K562 (cell line): ENCODE data around the gene MCIDAS. TPM values are rescaled to one million over a fixed set of nuclear protein-coding genes. Genes with fewer than 3 reads are reported as not detected.
A peak's percentile ranks its signal among the peaks of the same experiment; 100 is the strongest.

Experiments
- CEBPZ ChIP-seq: fragments of 150-350 bp; IDR thresholded peaks from 2 replicates; pipeline ENCODE4 v1.6.1; 2014; ENCODE audit warnings: low read depth, mild to moderate bottlenecking, low read length, borderline replicate concordance
- COPS2 ChIP-seq: fragments of 450-650 bp; conservative IDR thresholded peaks from 2 replicates; pipeline ENCODE4 v1.6.1; 2016; ENCODE audit warnings: mild to moderate bottlenecking, moderate library complexity
- ELF1 ChIP-seq: fragments of 200-800 bp; sonication (Bioruptor generic); IDR thresholded peaks from 2 replicates; pipeline ENCODE4 v1.6.1; 2016; ENCODE audit warnings: missing genetic modification characterization, missing compliant biosample characterization
- GTF2A2 ChIP-seq: IDR thresholded peaks from 2 replicates; pipeline ENCODE4 v1.6.1; 2016; ENCODE audit warnings: mild to moderate bottlenecking, missing genetic modification characterization, missing compliant biosample characterization
- KLF1 ChIP-seq: fragments of 450-650 bp; IDR thresholded peaks from 2 replicates; pipeline ENCODE4 v1.6.1; 2016; ENCODE audit warnings: missing genetic modification characterization, missing compliant biosample characterization
- NR2C1 ChIP-seq, 2 experiments: fragments of 450-650 bp; IDR thresholded peaks; 2 replicates each; pipeline ENCODE4 v1.6.1; 2017; ENCODE audit warnings: mild to moderate bottlenecking in 2 of 2, antibody characterized with exemption in 1 of 2, inconsistent platforms in 1 of 2, missing compliant biosample characterization in 1 of 2, missing genetic modification characterization in 1 of 2
- NR3C1 ChIP-seq: sonication (generic); formaldehyde crosslinking; IDR thresholded peaks from 2 replicates; pipeline ENCODE4 v1.8.1; 2022; ENCODE audit warnings: missing genetic modification reagents
- PTBP1 ChIP-seq: fragments of 200-400 bp; formaldehyde crosslinking; IDR thresholded peaks from 2 replicates; pipeline ENCODE4 v1.6.1; 2017; ENCODE audit warnings: low read depth, low read length
- SREBF1 ChIP-seq: fragments of 150-350 bp; IDR thresholded peaks from 2 replicates; pipeline ENCODE4 v1.6.1; 2014; ENCODE audit warnings: antibody characterized with exemption, low read depth, low read length, borderline replicate concordance
- TFAP4 ChIP-seq: sonication (generic); formaldehyde crosslinking; IDR thresholded peaks from 2 replicates; pipeline ENCODE4 v1.8.0; 2022; ENCODE audit warnings: missing genetic modification reagents, mild to moderate bottlenecking, moderate library complexity, borderline replicate concordance
- TGIF2 ChIP-seq: sonication (generic); formaldehyde crosslinking; IDR thresholded peaks from 2 replicates; pipeline ENCODE4 v1.8.1; 2022; ENCODE audit warnings: mild to moderate bottlenecking, missing genetic modification reagents, moderate library complexity
- ZNF695 ChIP-seq: fragments of 450-650 bp; formaldehyde crosslinking; IDR thresholded peaks from 2 replicates; pipeline ENCODE4 v1.4.0; 2020; ENCODE audit warnings: mild to moderate bottlenecking, moderate library complexity
- polyA plus RNA-seq, 8 experiments: library from polyadenylated mRNA; depleted of rRNA in 4 of 8; stranded (reverse) in 5 of 8; unstranded in 3 of 8; fragments of >200 nt; fragmentation: Nextera tagmentation in 2 of 8; fragmentation: Illumina TruSeq in 1 of 8; extraction: Ambion mirVana in 2 of 8; extraction: Trizol in 1 of 8; gene quantifications; 2 replicates each; pipeline versions ENCODE4 v1.2.1 to v1.2.3, GENCODE V29; 2011 to 2014; ENCODE audit warnings: inconsistent platforms in 1 of 8, missing spikeins in 1 of 8
- total RNA-seq, 7 experiments: library from RNA; depleted of rRNA in 6 of 7; stranded (reverse); fragments of >200 nt in 6 of 7; fragmentation: Illumina TruSeq in 2 of 7; extraction: Trizol in 2 of 7; gene quantifications; 2 replicates each; pipeline versions ENCODE4 v1.2.1 to v1.2.3, GENCODE V29; 2011 to 2021; ENCODE audit warnings: low replicate concordance in 1 of 7
- TF ChIP-seq, protein P1 (sequence below): fragments of 450-650 bp; IDR thresholded peaks from 2 replicates; pipeline ENCODE4 v1.6.1; 2017; ENCODE audit warnings: antibody characterized with exemption, mild to moderate bottlenecking
- TF ChIP-seq, protein P2 (sequence below), 2 experiments: fragments of 450-650 bp; conservative IDR thresholded peaks; 2 replicates each; pipeline ENCODE4 v1.6.1; 2017; ENCODE audit warnings: mild to moderate bottlenecking in 2 of 2, moderate library complexity in 2 of 2

Gene MCIDAS
- total and polyA plus RNA-seq, 9 of the 15 experiments (the other 6 are each of a cell fraction or from before 2014, with no cell fraction given), result 0.07 to 1.5 (median 0.69) TPM

DNA sequence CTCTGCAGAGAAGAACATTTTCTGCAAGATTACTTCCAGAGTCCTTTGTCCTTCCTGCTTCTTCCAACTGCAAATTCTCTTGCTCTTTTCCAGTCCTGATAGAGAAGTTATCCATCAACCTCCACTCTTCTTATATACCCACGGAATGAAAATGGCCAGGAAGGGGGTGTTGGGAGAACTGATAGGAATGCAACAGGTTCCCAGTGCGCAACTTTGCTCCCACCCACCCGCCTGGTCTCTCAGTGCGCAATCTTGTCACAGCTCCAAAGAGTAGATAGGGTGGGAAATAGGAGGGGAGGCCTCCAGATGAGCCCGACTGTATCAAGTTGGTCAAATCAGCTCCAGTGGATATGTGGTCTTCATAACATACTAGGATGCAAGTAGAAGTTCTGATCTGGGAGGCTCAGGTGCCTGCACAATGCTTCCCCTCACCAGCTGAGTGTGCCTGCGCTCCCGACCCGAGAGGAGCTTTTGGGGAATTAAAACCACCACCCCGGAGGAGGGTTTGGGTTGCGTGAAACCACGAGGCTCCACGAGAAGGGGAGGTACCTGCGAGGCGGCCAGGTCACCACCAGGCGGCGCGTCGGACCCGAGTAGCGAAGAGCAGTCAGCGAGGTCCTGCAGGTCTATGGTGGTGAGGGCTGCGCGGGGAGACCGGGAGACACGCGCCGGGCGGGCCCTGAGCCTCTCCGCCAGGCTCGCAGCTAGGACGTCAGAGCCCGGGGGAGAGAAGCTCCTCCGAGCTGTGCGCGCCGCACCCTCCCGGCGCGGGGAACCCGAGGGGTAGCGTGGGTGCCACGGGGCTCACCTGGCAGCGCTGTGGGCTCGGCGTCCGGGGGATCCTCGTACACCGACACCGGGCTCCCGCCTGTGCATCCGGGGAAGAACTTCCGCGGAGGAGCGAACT, 835 bp downstream of the MCIDAS start (continued):
- TF ChIP-seq, protein P1, sequence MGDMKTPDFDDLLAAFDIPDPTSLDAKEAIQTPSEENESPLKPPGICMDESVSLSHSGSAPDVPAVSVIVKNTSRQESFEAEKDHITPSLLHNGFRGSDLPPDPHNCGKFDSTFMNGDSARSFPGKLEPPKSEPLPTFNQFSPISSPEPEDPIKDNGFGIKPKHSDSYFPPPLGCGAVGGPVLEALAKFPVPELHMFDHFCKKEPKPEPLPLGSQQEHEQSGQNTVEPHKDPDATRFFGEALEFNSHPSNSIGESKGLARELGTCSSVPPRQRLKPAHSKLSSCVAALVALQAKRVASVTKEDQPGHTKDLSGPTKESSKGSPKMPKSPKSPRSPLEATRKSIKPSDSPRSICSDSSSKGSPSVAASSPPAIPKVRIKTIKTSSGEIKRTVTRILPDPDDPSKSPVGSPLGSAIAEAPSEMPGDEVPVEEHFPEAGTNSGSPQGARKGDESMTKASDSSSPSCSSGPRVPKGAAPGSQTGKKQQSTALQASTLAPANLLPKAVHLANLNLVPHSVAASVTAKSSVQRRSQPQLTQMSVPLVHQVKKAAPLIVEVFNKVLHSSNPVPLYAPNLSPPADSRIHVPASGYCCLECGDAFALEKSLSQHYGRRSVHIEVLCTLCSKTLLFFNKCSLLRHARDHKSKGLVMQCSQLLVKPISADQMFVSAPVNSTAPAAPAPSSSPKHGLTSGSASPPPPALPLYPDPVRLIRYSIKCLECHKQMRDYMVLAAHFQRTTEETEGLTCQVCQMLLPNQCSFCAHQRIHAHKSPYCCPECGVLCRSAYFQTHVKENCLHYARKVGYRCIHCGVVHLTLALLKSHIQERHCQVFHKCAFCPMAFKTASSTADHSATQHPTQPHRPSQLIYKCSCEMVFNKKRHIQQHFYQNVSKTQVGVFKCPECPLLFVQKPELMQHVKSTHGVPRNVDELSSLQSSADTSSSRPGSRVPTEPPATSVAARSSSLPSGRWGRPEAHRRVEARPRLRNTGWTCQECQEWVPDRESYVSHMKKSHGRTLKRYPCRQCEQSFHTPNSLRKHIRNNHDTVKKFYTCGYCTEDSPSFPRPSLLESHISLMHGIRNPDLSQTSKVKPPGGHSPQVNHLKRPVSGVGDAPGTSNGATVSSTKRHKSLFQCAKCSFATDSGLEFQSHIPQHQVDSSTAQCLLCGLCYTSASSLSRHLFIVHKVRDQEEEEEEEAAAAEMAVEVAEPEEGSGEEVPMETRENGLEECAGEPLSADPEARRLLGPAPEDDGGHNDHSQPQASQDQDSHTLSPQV, result no peak
- TF ChIP-seq NR3C1 (CRISPR knock-in tag) (peak; percentile 17; the same call in 1 of the 2 replicates), COPS2 (no peak), CEBPZ (no peak), ZNF695 (CRISPR knock-in tag) (no peak), TGIF2 (0 out of 2 replicates have a peak, but pooled peaks have one; percentile 39), SREBF1 (no peak), NR2C1 (IDR thresholded peaks at IDR 0.05) (no peak), NR2C1 (tag; IDR thresholded peaks at IDR 0.05) (peak; percentile 58; the same call in 1 of the 2 replicates), GTF2A2 (no peak), TFAP4 (peak; percentile 57), ELF1 (tag) (no peak), PTBP1 (peak; percentile 86; the same call in 1 of the 2 replicates), KLF1 (tag) (no peak)
- TF ChIP-seq, protein P2, sequence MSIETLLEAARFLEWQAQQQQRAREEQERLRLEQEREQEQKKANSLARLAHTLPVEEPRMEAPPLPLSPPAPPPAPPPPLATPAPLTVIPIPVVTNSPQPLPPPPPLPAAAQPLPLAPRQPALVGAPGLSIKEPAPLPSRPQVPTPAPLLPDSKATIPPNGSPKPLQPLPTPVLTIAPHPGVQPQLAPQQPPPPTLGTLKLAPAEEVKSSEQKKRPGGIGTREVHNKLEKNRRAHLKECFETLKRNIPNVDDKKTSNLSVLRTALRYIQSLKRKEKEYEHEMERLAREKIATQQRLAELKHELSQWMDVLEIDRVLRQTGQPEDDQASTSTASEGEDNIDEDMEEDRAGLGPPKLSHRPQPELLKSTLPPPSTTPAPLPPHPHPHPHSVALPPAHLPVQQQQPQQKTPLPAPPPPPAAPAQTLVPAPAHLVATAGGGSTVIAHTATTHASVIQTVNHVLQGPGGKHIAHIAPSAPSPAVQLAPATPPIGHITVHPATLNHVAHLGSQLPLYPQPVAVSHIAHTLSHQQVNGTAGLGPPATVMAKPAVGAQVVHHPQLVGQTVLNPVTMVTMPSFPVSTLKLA (conservative IDR thresholded peaks at IDR 0.05), result peak in 1 of 2 experiments; percentile 42; a peak in 1 of 4 replicates
